GM12801 (cell line): ENCODE results near the gene SMCP.

Experiments
- TF ChIP-seq, protein P1 (sequence below): IDR thresholded peaks from one replicate; pipeline ENCODE4 v1.5.1; 2011; ENCODE audit warnings: control low read depth; ENCODE audit not compliant: insufficient read length; ENCODE audit errors: extremely low read depth

The SMCP gene

DNA sequence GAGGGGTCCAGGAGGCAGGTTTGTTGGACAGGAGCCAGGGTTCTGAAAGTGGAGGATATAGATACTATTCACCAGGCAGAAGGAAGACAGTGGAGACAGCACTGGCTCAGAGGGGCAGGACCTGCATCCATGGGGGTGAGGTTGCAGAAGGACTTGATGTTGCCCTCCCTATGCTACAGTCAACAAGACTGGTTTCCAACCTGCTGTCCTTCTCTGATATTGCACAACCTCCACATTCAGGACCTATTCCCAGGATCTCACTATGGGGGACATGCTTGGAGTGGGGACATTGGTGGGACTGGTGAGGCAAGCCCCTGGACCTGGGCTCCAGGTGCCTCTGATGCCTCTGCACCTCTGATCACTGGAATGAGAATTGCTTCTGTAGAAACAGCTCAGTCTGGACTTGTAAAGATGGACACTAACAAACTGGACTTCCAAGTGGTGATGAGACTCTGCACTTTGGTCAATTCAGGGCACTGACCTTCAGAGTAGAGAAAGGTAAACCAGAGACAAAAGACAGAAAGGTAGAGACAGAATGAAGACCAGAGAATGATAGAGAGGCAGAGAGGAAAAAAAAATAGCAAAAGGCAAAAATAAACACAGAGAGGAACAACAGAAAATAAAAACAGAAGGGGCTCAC lies 1.6 kb downstream of the SMCP start:
- TF ChIP-seq, protein P1, sequence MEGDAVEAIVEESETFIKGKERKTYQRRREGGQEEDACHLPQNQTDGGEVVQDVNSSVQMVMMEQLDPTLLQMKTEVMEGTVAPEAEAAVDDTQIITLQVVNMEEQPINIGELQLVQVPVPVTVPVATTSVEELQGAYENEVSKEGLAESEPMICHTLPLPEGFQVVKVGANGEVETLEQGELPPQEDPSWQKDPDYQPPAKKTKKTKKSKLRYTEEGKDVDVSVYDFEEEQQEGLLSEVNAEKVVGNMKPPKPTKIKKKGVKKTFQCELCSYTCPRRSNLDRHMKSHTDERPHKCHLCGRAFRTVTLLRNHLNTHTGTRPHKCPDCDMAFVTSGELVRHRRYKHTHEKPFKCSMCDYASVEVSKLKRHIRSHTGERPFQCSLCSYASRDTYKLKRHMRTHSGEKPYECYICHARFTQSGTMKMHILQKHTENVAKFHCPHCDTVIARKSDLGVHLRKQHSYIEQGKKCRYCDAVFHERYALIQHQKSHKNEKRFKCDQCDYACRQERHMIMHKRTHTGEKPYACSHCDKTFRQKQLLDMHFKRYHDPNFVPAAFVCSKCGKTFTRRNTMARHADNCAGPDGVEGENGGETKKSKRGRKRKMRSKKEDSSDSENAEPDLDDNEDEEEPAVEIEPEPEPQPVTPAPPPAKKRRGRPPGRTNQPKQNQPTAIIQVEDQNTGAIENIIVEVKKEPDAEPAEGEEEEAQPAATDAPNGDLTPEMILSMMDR, result no peak

DNA sequence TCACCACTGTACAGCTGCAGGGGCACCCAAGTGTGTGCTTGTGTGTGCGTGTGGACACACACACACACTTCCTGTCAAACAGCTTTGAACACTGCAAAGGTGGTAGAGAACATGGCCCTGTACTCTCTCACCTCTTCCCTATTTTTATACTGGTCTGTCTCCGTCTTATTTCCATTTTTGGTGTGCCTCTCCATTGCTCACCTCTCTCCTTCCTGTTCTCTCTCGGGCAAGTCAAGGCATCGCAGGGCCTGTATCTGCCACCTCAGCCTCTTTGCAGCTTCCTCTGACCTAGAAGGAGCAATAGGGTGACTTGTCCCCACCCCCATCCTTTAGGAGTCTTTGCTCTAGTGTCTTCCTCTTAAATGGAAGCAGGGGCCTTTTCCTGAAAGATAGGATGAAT lies 2.2 kb downstream of the SMCP start:
- TF ChIP-seq, protein P1, result no peak

DNA sequence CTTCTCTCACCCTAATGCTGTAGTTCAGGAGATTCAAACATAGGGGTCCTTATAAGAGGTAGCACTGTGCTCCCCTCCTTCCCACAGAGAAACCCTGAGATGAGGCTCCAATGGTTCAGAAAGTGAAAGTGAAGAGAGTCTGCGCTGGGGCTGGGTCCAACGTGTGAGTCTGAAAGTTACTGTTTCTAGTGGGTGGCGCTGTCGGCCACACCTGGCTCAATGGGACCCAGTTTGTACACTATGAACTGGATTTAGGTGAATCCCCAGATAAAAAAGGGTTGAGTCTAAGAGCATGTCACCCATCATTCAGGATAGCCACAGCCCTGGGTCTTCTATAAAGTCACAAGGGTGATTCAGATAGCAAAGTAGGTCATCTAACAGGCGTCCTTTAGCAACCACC lies 2.8 kb downstream of the SMCP start:
- TF ChIP-seq, protein P1, result no peak

DNA sequence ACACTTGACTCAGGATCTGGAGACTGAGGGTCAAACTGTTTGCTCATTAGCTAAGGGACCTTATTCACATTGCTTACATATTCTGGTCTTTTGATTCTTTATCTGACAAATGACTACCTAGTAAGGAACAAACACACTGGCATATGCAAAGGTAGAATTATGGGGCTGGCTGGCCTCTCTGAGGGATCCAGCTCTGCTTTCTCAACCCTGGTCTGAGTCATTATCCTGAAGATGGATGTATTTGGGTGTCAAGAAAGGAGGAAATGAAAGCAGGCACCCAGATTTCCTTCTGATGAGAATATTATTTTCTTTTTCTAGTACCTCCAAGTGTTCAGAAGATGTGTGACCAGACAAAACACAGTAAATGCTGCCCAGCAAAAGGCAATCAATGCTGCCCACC lies 6.0 kb downstream of the SMCP start:
- TF ChIP-seq, protein P1, result no peak

DNA sequence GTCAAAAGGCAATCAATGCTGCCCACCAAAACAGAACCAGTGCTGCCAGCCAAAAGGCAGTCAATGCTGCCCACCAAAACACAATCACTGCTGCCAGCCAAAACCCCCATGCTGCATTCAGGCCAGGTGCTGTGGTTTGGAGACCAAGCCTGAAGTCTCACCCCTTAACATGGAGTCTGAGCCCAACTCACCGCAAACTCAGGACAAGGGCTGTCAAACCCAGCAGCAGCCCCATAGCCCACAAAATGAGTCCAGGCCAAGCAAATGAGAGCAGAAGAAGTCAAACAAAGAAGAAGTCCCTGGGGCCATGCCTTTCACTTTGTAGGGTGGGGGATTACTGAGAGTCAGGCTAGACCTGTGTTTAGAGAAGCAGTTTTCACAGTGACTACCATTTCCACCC lies 6.4 kb downstream of the SMCP start:
- TF ChIP-seq, protein P1, result no peak

DNA sequence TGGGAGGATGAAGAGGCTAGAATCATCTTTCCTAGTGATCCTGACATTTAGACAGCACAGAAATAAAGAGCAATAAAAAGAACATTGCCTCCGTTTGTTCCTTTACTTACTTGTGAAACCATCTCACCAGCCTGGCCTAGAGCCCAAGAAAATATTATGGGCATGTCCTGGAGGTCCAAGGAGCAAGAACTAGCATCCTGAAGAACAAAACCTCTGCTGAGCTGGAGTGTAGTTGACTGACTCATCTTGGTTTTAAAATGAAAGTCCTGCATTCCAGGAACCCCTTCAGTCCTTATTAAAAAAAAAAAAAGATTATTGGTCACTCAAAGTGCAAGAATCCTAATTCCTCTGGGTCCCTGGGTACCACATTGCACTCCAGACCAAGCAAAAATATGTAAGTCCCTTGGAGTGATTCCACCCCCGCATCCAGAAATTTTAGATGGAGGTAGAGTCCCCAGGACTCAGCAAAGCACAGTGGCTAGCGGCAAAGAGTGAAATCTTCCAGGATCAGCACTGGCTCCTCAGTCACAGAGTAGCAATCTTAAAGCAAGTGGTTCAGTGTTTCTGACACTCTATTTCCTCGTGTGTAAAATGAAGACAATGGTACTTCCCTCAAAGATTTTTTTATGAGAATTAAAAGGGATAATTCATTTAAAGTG lies 7.0 kb downstream of the SMCP start:
- TF ChIP-seq, protein P1, result no peak

DNA sequence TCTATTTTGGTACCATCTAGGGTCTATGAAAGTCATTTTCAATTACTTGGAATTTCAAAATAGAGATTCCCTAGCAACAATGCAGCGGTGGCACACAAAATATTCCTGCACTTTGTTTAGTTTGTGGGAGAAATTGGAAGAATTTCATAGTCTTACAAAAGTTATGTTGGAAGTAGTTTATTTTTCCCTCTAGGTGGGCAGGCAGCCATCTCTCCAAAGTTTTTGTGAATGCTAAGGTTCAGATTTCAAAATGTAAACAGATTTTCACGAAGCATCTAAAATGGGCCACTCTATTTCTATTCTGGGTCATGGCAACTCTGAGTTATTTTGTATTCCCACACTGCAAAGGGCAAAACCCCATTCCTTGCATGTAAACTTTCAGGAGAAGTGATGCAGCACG lies 8.0 kb downstream of the SMCP start:
- TF ChIP-seq, protein P1, result no peak
